T-helper 17 cell (primary cell): ENCODE data around the gene PPP3CA. TPM values are rescaled to one million over a fixed set of nuclear protein-coding genes. Genes with fewer than 3 reads are reported as not detected.
"Not testable (repeated sequence)": the region's sequence is repeated elsewhere in the genome, so short reads cannot be mapped to it uniquely, and the experiment has no call there.

ENCODE experiments used
- ATAC-seq: fragments of 150-1000 bp; cut with Tn5 transposase; 2 replicates; pipeline ENCODE4 v1.10.0; 2021; ENCODE audit warnings: mild to moderate bottlenecking, moderate library complexity
- DNase-seq, 3 donors: peaks; one replicate each; pipeline versions ENCODE4 v3.0.0 to v3.0.0-alpha.2; 2020 to 2021
- H3K9me3 ChIP-seq: one replicate; pipeline ENCODE4 v1.7.0; 2013; ENCODE audit warnings: low read length, mild to moderate bottlenecking; ENCODE audit not compliant: control insufficient read depth, poor library complexity, severe bottlenecking
- H3K27ac Mint-ChIP-seq: one replicate; pipeline ENCODE4 v1.8.0; 2022; ENCODE audit warnings: mild to moderate bottlenecking, moderate library complexity, mixed read lengths
- H3K27me3 Mint-ChIP-seq: one replicate; pipeline ENCODE4 v1.8.0; 2022; ENCODE audit warnings: mixed read lengths
- H3K36me3 Mint-ChIP-seq: one replicate; pipeline ENCODE4 v1.8.0; 2022; ENCODE audit warnings: low read depth, mixed read lengths
- H3K4me1 Mint-ChIP-seq: one replicate; pipeline ENCODE4 v1.8.0; 2022; ENCODE audit warnings: mild to moderate bottlenecking, mixed read lengths
- H3K4me3 Mint-ChIP-seq: one replicate; pipeline ENCODE4 v1.8.0; 2022; ENCODE audit warnings: mild to moderate bottlenecking, moderate library complexity, mixed read lengths
- total RNA-seq, 4 donors: library from RNA in 2 of 4; stranded (reverse) in 2 of 4; gene quantifications; one replicate each; pipeline ENCODE4 v1.2.3 and lab custom pipeline; 2022 to 2026

The PPP3CA gene
- total RNA-seq, 2 donors from 2014 or later: 28.4 to 36.9 TPM

DNA sequence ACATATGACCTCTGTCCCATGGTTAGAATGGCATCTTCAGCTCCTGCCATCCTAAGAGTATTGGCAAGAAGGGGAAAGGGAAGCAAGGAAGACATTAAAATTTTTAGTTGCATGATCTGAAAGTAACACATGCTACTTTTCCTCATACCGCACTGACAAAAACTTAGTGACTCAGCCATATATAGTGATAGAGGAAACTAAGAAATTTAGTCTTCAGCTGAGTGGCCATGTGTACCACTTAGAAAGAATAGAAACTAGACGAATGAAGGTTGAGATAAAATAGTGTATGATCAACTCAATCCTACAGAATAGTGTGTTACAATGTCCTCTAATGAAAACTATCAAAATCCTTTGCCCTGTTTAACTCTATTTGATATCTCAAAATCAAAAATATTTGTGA lies 164.1 kb downstream of the PPP3CA start:
- DNase-seq (no peak), ATAC-seq (no peak)
- no peaks in the 10 kb centered on the region for H3K36me3 Mint-ChIP-seq
- H3K9me3 ChIP-seq: no peaks in the 10 kb centered on the region
- H3K27me3 Mint-ChIP-seq: no peaks in the 10 kb centered on the region
- H3K4me1 Mint-ChIP-seq: peaks cover 15% of the 10 kb centered on the region
- no peak overlapping the region for H3K27ac Mint-ChIP-seq
- H3K4me3 Mint-ChIP-seq: no peak overlapping the region

DNA sequence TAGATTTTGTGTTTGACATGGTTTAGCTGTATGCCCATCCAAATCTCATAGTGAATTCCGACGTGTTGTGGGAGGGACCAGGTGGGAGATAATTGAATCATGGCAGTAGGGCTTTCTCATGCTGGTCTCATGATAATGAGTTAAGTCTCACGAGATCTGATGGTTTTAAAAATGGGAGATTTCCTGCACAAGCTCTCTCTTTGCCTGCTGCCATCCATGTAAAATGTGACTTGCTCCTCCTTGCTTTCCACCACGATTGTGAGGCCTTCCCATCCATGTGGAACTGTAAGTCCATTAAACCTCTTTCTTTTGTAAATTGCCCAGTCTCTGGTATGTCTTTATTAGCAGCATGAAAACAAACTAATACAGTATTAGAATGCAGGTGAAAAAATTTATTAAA lies 164.6 kb downstream of the PPP3CA start:
- H3K4me3 Mint-ChIP-seq, H3K27me3 Mint-ChIP-seq: not testable (repeated sequence)
- peaks cover 15% of the 10 kb centered on the region for H3K4me1 Mint-ChIP-seq

DNA sequence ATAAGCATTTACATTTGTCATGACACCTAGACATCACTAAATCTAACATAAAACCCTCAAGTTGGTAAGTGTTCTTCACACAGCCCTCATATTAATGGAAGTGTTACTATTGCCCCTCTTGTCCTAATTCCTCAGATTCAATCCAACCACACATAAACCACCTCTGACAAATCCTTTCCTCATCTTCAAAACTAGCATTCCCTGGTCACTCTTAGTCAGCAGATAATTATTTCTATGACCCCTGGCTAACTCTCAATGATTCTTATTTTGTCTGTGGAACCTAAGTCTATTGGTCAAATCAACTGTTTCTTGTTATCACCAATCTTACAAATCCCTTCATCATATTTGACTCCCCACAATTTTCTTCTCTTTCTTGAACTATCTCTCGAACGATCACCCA lies 168.6 kb downstream of the PPP3CA start:
- no peaks in the 10 kb centered on the region for H3K36me3 Mint-ChIP-seq
- no peak overlapping the region for H3K4me3 Mint-ChIP-seq
- H3K9me3 ChIP-seq: no peaks in the 10 kb centered on the region
- DNase-seq: no peak
- H3K4me1 Mint-ChIP-seq: peaks cover 26% of the 10 kb centered on the region
- no peak for ATAC-seq
- H3K27ac Mint-ChIP-seq: peak overlapping the region; percentile 12
- H3K27me3 Mint-ChIP-seq: no peaks in the 10 kb centered on the region

More for the DNA sequence above, 164.6 kb downstream of the PPP3CA start:
- H3K27ac Mint-ChIP-seq, H3K9me3 ChIP-seq, H3K36me3 Mint-ChIP-seq, DNase-seq, ATAC-seq: not testable (repeated sequence)

DNA sequence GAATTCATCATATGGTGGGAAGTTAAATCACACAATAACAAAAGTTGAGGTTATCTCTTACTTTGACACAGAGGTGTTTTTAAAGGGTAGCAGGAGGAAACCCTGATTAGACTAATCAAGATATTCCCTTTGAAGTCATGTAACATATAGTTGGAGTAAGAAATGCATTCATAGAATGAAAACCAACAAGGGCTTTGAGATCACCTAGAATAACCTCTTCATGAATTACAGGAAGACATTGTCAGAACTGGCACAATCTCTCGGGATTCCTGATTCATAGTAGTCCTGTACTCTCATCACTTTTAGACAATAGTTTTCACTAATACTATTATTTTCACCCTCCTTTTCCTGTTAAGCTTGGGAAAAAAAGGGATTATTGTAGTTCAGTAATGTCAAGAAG lies 170.2 kb downstream of the PPP3CA start:
- ATAC-seq: no peak
- peaks cover 29% of the 10 kb centered on the region for H3K4me1 Mint-ChIP-seq

DNA sequence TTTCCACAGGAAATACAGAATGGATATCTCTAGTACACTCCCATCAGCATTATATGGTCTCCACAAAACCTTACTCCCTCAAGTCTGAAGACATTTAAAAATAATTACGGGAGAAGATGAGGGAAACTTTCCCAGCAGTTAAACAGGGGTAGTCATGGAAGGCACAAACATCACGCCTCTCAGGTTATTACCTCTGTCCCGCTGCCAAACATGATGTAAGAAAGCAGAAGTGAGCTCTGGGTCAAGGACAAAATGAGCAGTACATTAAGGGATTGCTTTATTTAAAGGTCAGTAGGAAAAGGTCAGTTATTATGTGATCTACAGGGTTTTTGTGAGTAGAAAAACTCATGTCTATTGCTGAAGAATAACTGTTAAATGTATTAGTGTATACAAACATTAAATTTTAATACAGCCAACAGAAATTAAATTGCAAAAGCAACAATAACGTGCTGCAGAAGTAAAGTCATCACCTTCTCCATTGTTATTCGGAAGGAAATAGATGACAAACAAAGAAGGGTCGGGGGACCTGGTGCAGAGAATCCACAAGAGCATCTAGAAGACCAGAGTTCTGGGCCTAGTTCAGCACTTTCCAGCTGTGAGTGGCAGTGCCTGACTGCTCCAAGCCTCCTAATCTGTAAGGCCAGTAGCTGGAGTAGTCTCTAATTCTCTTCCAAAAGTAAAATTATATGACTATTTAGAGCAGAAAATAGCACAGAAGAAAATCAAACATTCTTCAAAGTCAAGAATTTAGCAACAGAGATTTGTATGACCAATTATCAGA lies 171.2 kb downstream of the PPP3CA start:
- DNase-seq: no peak
- H3K27ac Mint-ChIP-seq: no peak overlapping the region

More for the DNA sequence above, 170.2 kb downstream of the PPP3CA start:
- no peaks in the 10 kb centered on the region for H3K9me3 ChIP-seq
- no peak overlapping the region for H3K4me3 Mint-ChIP-seq
- no peak overlapping the region for H3K27ac Mint-ChIP-seq
- no peaks in the 10 kb centered on the region for H3K36me3 Mint-ChIP-seq
- no peaks in the 10 kb centered on the region for H3K27me3 Mint-ChIP-seq
- no peak for DNase-seq

DNA sequence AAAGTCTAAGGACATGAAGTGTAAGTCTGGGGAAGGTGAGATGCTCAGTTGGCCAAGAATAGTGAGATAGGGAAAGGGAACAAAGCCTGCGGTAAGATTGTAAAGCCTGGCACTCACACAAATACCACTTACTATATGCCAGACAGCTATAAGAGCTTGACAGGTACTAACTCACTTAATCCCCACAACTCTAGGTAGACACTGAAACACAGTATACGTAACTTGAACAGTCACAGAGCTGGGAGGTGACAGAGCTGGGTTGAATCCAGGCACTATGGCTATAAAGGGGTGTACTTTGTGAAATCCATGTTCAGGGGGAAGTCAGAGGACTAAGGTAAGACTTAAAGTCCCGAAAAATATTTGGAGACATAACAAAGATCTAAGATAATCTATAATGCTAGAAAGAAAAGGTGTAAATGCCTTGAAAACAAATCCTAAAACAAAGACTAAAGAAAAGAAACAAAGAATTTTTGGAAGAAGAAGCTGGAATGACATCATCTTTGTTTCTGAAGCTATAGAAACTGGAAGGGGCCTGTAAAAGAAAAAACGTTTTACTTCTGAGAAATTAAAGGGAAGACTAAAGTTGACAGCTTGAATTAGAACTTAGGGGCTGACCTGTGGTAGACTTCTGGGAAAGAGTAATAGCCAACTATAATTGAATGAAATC lies 172.5 kb downstream of the PPP3CA start:
- Mint-ChIP-seq H3K4me1 (peaks cover 29% of the 10 kb centered on the region), H3K36me3 (no peaks in the 10 kb centered on the region)
- DNase-seq: no peak

More for the DNA sequence above, 171.2 kb downstream of the PPP3CA start:
- Mint-ChIP-seq H3K36me3 (no peaks in the 10 kb centered on the region), H3K4me3 (no peak overlapping the region), H3K4me1 (peaks cover 29% of the 10 kb centered on the region), H3K27me3 (no peaks in the 10 kb centered on the region)
- ATAC-seq: no peak
- H3K9me3 ChIP-seq: no peaks in the 10 kb centered on the region

DNA sequence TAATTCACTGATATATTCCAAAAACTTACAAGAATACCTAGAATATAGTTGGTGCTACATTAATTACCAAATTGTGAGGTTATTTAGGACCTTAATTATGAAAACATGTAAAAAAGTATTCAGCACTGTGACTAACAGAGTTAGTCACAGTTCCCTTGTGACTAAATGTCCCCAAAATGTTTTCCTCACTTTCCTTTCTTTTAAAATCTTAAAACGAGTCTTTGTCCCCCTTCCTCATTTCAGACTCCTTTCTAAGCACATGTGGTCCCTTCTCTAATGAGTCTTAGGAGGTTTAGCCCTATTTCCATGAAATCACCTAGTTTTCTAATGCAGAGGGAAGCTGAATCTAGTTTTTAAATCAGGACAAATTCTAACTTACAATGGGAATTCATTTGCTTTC lies 175.0 kb downstream of the PPP3CA start:
- no peak for ATAC-seq
- H3K4me1 Mint-ChIP-seq: peaks cover 21% of the 10 kb centered on the region
- no peaks in the 10 kb centered on the region for H3K36me3 Mint-ChIP-seq

More for the DNA sequence above, 172.5 kb downstream of the PPP3CA start:
- H3K4me3 Mint-ChIP-seq: no peak overlapping the region
- no peak for ATAC-seq
- no peak overlapping the region for H3K27ac Mint-ChIP-seq
- no peaks in the 10 kb centered on the region for H3K9me3 ChIP-seq
- H3K27me3 Mint-ChIP-seq: no peaks in the 10 kb centered on the region

DNA sequence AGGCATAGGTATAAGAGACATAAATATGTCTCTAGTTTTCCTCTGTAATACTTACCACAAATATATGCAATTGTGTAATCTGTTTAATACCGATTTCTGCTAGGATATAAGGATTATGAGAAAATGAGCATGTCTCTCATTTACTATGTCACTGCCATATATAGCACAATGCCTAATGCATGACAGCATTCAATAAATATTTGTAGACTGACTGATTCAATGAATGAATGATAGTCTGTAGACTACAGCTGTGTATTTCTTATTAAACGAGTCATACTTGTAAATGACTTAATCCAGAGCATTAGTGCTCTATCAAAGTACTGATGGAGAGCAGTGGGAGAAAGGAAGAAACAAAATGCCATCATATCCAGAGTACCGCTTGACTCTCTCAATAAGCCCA lies 175.6 kb downstream of the PPP3CA start:
- no peak overlapping the region for H3K4me3 Mint-ChIP-seq
- H3K9me3 ChIP-seq: no peaks in the 10 kb centered on the region
- ATAC-seq (no peak), DNase-seq (no peak)
- H3K27ac Mint-ChIP-seq: no peak overlapping the region
- no peaks in the 10 kb centered on the region for H3K36me3 Mint-ChIP-seq
- H3K4me1 Mint-ChIP-seq: peaks cover 20% of the 10 kb centered on the region
- no peaks in the 10 kb centered on the region for H3K27me3 Mint-ChIP-seq

More for the DNA sequence above, 175.0 kb downstream of the PPP3CA start:
- H3K27me3 Mint-ChIP-seq: no peaks in the 10 kb centered on the region
- no peak overlapping the region for H3K27ac Mint-ChIP-seq
- no peak overlapping the region for H3K4me3 Mint-ChIP-seq
- no peak for DNase-seq
- H3K9me3 ChIP-seq: no peaks in the 10 kb centered on the region

DNA sequence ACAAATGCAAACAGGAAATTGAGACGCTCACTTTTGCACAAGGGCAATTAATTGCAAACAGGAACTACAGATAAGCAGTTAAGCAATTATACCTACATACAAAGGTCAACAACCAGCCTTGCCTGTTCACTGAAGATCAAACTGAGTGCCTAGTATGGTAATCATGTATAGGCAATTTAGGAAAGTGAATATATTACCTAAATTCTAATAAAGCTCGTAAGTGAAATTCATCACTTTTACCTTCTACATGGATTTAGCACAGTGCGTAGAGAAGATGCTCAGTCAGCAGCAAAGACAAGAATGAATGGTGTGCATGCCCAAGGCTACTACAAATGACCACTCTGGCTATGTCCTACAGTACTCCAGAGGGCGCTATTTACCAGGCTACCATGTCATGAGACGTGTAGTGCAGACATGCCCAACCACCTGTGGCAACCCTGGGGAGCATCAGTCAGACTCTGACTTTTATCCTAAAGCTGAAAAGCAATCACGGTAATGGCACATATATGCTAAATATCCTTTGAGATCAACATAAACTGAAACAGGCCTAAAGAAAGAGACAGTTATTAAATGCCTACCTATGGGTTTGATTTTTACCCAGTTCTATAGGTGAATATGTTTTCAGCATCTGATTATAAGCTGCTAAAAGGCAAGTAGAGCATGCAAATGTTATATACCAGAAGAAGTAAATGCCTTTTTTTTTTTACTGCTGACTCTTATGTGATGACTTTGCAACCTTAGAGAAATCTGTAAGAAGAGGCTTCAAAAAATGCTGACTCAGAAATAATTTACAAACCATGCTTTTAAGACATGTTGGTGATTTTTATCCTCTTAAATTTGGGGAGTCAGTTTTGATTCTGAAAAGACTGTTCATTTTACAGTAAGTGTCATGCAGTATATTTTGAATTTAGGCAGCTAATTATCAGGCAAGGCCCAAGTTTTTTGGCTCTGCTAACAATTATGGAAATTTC lies 178.0 kb downstream of the PPP3CA start:
- Mint-ChIP-seq H3K27me3 (no peaks in the 10 kb centered on the region), H3K4me3 (no peak overlapping the region), H3K27ac (no peak overlapping the region), H3K4me1 (peaks cover 4% of the 10 kb centered on the region), H3K36me3 (no peaks in the 10 kb centered on the region)
- DNase-seq (peak in 2 of 3 donors; percentile 9 to 29), ATAC-seq (peak; percentile 90)
- H3K9me3 ChIP-seq: no peaks in the 10 kb centered on the region

DNA sequence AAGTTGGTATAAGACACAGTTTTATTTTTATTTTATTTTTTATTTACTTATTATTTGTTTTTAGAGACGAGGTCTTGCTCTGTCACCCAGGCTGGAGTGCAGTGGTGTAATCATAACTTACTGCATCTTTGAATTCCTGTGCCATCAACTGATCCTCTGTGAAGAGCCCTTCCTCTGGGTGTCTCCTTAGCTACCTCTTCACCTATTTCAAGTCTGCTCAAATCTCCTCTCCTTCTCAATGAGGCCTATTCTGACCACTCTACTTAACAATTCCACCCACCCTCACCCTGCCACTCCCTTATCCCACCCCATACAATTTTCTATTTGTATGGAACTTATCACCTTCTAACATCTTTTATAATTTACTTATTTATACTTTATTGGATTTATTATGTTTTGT lies 183.4 kb downstream of the PPP3CA start:
- no peak for DNase-seq
- no peak for ATAC-seq
- Mint-ChIP-seq H3K4me1 (peaks cover 4% of the 10 kb centered on the region), H3K36me3 (no peaks in the 10 kb centered on the region), H3K27ac (no peak overlapping the region), H3K4me3 (no peak overlapping the region), H3K27me3 (no peaks in the 10 kb centered on the region)
- no peaks in the 10 kb centered on the region for H3K9me3 ChIP-seq

DNA sequence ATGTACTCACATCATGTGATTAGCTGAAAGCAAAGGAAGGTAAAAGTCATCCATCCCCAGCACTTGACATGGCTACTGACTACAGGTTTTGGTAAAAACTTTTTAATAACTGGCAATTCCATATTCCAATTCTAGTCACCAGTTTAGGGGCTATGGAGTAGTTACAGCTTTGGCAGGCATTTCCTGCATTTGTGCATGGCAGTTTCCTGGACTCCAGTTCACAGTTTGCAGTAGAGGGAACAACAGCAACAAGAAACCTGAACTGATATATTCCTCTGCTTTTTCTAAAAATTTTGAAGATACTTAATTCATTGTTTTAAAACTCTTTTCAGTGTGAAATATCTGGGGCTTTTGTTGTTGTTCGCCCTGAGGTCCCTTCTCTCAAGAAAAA lies 184.3 kb downstream of the PPP3CA start:
- Mint-ChIP-seq H3K36me3 (no peaks in the 10 kb centered on the region), H3K4me1 (peaks cover 8% of the 10 kb centered on the region), H3K4me3 (no peak overlapping the region), H3K27ac (no peak overlapping the region), H3K27me3 (no peaks in the 10 kb centered on the region)
- ATAC-seq (no peak), DNase-seq (no peak)
- H3K9me3 ChIP-seq: no peaks in the 10 kb centered on the region

DNA sequence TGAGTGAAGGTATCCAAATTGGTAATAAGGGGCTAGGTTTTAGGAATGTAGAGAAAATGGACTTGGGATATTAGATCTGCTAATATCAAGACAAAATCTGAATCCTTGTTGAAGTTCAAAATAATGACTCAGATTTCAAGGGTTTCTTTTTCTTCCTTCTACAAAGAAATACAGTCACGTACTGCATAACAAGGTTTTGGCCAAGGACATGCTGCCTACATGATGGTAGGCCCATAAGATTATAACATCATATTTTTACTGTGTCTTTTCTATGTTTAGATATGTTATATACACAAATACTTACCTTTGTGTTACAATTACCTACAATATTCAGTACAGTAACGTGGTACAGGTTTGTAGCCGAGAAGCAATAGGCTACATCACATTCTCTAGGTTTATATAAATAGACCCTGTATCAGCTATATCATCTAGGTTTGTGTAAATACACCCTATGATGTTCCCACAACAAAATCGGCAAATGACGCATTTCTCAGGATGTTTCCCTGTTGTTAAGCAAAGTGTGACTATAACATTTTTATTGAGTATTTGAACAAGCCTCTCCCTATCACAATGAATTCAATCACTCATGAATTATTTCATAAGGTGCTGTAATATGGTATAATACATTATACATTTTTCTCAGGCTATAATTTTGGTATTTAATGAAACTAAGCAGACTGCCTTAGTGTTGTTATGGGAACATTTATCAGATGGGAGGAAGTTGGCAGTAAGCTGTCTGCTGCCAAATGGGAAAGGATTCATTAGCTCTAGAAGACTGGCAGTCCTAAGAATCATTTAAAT lies 186.3 kb downstream of the PPP3CA start:
- ATAC-seq (no peak), DNase-seq (no peak)
- Mint-ChIP-seq H3K4me1 (peaks cover 23% of the 10 kb centered on the region), H3K27me3 (no peaks in the 10 kb centered on the region), H3K36me3 (no peaks in the 10 kb centered on the region), H3K27ac (no peak overlapping the region), H3K4me3 (no peak overlapping the region)
- no peaks in the 10 kb centered on the region for H3K9me3 ChIP-seq
